H1 (cell line): ENCODE data around the gene CALHM3. TPM values are rescaled to one million over a fixed set of nuclear protein-coding genes. Genes with fewer than 3 reads are reported as not detected.

Experiments
- BACH1 ChIP-seq: IDR thresholded peaks from 2 replicates; pipeline ENCODE4 v1.6.1; 2012; ENCODE audit warnings: low read length, improper control_type of control experiment
- CHD2 ChIP-seq: IDR thresholded peaks from 2 replicates; pipeline ENCODE4 v1.6.1; 2012; ENCODE audit warnings: low read length, improper control_type of control experiment
- CTBP2 ChIP-seq: IDR thresholded peaks from 2 replicates; pipeline ENCODE4 v1.7.0; 2011; ENCODE audit warnings: borderline replicate concordance, mild to moderate bottlenecking, moderate library complexity, mixed read lengths, low read length; ENCODE audit not compliant: insufficient read depth, insufficient read length
- FOSL1 ChIP-seq: IDR thresholded peaks from 2 replicates; pipeline ENCODE4 v1.6.1; 2011; ENCODE audit warnings: mild to moderate bottlenecking, low read depth, low read length, moderate library complexity; ENCODE audit not compliant: insufficient read depth
- NANOG ChIP-seq: IDR thresholded peaks from 2 replicates; pipeline ENCODE4 v1.6.1; 2011; ENCODE audit warnings: low read length, low read depth, mild to moderate bottlenecking, inconsistent platforms; ENCODE audit not compliant: insufficient read depth, poor library complexity, severe bottlenecking
- POLR2A ChIP-seq, 2 experiments: IDR thresholded peaks; 1 replicate in 1 of 2; 2 replicates in 1 of 2; pipeline ENCODE4 v1.6.1; 2011; ENCODE audit warnings: low read depth in 2 of 2, low read length in 2 of 2, mild to moderate bottlenecking in 2 of 2; ENCODE audit errors: control extremely low read depth in 1 of 2
- RBBP5 ChIP-seq: IDR thresholded peaks from 2 replicates; pipeline ENCODE4 v1.7.1; 2012; ENCODE audit warnings: low read depth, mild to moderate bottlenecking, inconsistent platforms, low read length, moderate library complexity, borderline replicate concordance
- RNF2 ChIP-seq: fragments of 200-900, 300-1000 bp; sonication (generic); IDR thresholded peaks from 2 replicates; pipeline ENCODE4 v1.7.1; 2016; ENCODE audit warnings: borderline replicate concordance, low read depth, mild to moderate bottlenecking, antibody characterized with exemption, low read length; ENCODE audit not compliant: poor library complexity, severe bottlenecking; ENCODE audit errors: missing control alignments
- SAP30 ChIP-seq: fragments of 300-600 bp; sonication (generic); IDR thresholded peaks from 2 replicates; pipeline ENCODE4 v1.7.1; 2012; ENCODE audit warnings: low read length, moderate library complexity, mild to moderate bottlenecking, inconsistent platforms; ENCODE audit not compliant: insufficient read depth, insufficient replicate concordance
- polyA plus RNA-seq, 7 experiments: library from polyadenylated mRNA; depleted of rRNA in 3 of 7; stranded (reverse) in 5 of 7; unstranded in 2 of 7; fragments of >200 nt in 5 of 7; fragments of 200-250 nt in 2 of 7; gene quantifications; 1 replicate in 5 of 7; 2 replicates in 1 of 7; 4 replicates in 1 of 7; pipeline versions ENCODE4 v1.2.1 to v1.2.3, GENCODE V29; 2011 to 2013; ENCODE audit warnings: missing spikeins in 2 of 7, mixed read lengths in 2 of 7
- total RNA-seq: library from RNA; stranded (reverse); fragmentation: NEBNext Ultra II Directional; extraction: Animal tissue kit (Norgen Biotek cat#: 25700); gene quantifications from 2 replicates; pipeline ENCODE4 v1.2.1, GENCODE V29; 2021
- TF ChIP-seq, protein P1 (sequence below): fragments of 300-600 bp; sonication (generic); IDR thresholded peaks from 2 replicates; pipeline ENCODE4 v1.7.1; 2012; ENCODE audit warnings: low read length, moderate library complexity, mild to moderate bottlenecking, inconsistent platforms; ENCODE audit not compliant: insufficient replicate concordance

Gene CALHM3
- total and polyA plus RNA-seq, 2 of the 8 experiments (the other 6 are each of a cell fraction or from before 2014, with no cell fraction given): 0.17 to 0.60 TPM

DNA sequence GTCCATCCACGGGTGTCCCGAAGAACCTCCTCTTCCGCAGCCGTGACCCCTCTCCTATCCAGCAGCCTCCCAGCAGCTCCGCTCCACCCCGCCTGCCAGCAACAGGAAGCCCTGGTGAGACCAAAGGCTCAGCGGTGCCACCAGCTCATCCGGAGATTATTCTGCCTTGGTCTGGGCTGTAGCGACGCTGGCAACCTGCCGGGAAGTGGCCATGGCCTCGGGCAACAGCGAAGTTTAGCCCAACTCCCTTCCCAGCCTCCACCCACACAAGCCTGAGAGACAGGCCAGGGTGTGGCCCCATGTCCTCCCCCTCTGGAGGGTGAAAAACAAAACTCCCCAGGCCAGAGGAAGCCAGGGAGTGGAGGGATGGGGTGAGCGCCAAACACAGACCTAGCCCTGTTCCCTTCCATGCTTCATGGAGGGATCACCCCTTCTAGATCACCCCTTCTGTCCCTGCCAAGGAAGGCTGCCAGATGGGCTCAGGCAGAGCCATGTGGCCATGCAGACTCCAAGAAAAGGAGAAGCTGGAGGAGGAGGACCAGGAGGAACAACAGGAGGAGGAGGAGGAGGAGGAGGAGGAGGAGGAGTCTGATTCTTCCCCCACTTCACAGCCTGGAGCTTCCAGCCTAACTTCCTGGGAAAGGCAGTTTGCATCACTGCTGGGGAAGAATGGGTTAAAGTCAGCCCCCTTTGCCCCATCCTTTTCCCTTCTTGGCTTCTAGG is 27.8 kb downstream of the CALHM3 start (continued):
- TF ChIP-seq, protein P1, sequence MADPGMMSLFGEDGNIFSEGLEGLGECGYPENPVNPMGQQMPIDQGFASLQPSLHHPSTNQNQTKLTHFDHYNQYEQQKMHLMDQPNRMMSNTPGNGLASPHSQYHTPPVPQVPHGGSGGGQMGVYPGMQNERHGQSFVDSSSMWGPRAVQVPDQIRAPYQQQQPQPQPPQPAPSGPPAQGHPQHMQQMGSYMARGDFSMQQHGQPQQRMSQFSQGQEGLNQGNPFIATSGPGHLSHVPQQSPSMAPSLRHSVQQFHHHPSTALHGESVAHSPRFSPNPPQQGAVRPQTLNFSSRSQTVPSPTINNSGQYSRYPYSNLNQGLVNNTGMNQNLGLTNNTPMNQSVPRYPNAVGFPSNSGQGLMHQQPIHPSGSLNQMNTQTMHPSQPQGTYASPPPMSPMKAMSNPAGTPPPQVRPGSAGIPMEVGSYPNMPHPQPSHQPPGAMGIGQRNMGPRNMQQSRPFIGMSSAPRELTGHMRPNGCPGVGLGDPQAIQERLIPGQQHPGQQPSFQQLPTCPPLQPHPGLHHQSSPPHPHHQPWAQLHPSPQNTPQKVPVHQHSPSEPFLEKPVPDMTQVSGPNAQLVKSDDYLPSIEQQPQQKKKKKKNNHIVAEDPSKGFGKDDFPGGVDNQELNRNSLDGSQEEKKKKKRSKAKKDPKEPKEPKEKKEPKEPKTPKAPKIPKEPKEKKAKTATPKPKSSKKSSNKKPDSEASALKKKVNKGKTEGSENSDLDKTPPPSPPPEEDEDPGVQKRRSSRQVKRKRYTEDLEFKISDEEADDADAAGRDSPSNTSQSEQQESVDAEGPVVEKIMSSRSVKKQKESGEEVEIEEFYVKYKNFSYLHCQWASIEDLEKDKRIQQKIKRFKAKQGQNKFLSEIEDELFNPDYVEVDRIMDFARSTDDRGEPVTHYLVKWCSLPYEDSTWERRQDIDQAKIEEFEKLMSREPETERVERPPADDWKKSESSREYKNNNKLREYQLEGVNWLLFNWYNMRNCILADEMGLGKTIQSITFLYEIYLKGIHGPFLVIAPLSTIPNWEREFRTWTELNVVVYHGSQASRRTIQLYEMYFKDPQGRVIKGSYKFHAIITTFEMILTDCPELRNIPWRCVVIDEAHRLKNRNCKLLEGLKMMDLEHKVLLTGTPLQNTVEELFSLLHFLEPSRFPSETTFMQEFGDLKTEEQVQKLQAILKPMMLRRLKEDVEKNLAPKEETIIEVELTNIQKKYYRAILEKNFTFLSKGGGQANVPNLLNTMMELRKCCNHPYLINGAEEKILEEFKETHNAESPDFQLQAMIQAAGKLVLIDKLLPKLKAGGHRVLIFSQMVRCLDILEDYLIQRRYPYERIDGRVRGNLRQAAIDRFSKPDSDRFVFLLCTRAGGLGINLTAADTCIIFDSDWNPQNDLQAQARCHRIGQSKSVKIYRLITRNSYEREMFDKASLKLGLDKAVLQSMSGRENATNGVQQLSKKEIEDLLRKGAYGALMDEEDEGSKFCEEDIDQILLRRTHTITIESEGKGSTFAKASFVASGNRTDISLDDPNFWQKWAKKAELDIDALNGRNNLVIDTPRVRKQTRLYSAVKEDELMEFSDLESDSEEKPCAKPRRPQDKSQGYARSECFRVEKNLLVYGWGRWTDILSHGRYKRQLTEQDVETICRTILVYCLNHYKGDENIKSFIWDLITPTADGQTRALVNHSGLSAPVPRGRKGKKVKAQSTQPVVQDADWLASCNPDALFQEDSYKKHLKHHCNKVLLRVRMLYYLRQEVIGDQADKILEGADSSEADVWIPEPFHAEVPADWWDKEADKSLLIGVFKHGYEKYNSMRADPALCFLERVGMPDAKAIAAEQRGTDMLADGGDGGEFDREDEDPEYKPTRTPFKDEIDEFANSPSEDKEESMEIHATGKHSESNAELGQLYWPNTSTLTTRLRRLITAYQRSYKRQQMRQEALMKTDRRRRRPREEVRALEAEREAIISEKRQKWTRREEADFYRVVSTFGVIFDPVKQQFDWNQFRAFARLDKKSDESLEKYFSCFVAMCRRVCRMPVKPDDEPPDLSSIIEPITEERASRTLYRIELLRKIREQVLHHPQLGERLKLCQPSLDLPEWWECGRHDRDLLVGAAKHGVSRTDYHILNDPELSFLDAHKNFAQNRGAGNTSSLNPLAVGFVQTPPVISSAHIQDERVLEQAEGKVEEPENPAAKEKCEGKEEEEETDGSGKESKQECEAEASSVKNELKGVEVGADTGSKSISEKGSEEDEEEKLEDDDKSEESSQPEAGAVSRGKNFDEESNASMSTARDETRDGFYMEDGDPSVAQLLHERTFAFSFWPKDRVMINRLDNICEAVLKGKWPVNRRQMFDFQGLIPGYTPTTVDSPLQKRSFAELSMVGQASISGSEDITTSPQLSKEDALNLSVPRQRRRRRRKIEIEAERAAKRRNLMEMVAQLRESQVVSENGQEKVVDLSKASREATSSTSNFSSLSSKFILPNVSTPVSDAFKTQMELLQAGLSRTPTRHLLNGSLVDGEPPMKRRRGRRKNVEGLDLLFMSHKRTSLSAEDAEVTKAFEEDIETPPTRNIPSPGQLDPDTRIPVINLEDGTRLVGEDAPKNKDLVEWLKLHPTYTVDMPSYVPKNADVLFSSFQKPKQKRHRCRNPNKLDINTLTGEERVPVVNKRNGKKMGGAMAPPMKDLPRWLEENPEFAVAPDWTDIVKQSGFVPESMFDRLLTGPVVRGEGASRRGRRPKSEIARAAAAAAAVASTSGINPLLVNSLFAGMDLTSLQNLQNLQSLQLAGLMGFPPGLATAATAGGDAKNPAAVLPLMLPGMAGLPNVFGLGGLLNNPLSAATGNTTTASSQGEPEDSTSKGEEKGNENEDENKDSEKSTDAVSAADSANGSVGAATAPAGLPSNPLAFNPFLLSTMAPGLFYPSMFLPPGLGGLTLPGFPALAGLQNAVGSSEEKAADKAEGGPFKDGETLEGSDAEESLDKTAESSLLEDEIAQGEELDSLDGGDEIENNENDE: no peak
- TF ChIP-seq RBBP5: no peak
- TF ChIP-seq CHD2: no peak
- TF ChIP-seq CTBP2: no peak
- no peak for TF ChIP-seq POLR2A (IDR thresholded peaks at IDR 0.05; ENCODE audit: control extremely low read depth in 1 of 2, low read depth in 2 of 2, low read length in 2 of 2)
- TF ChIP-seq BACH1: no peak
- no peak for TF ChIP-seq FOSL1
- no peak for TF ChIP-seq NANOG
- no peak for TF ChIP-seq RNF2
- no peak for TF ChIP-seq SAP30
